Jurkat, Clone E6-1 (cell line): Measurements from ENCODE around the gene PHF1.

ENCODE experiments used
- DNase-seq: peaks from one replicate; pipeline ENCODE4 v3.0.0-alpha.2; 2011; ENCODE audit warnings: low read depth, low spot score
- H3K4me3 ChIP-seq: 2 replicates; pipeline ENCODE4 v1.5.1; 2011; ENCODE audit warnings: mild to moderate bottlenecking, low read length, control low read depth, moderate library complexity

The PHF1 gene

GRCh38 chr6:33415831-33416230 lies 5.0 kb downstream of the PHF1 start:
- H3K4me3 ChIP-seq = no peak overlapping the region

GRCh38 chr6:33416386-33417127 lies 5.7 kb downstream of the PHF1 start:
- H3K4me3 ChIP-seq = peak overlapping the region; percentile 69
- DNase-seq = no peak

More at GRCh38 chr6:33415831-33416230, 5.0 kb downstream of the PHF1 start:
- no peak for DNase-seq

- DNase-seq = no peak
- H3K4me3 ChIP-seq = peak overlapping the region; percentile 69
These were observed 6.5 kb downstream of the PHF1 start for GRCh38 chr6:33417128-33417902.

DNA sequence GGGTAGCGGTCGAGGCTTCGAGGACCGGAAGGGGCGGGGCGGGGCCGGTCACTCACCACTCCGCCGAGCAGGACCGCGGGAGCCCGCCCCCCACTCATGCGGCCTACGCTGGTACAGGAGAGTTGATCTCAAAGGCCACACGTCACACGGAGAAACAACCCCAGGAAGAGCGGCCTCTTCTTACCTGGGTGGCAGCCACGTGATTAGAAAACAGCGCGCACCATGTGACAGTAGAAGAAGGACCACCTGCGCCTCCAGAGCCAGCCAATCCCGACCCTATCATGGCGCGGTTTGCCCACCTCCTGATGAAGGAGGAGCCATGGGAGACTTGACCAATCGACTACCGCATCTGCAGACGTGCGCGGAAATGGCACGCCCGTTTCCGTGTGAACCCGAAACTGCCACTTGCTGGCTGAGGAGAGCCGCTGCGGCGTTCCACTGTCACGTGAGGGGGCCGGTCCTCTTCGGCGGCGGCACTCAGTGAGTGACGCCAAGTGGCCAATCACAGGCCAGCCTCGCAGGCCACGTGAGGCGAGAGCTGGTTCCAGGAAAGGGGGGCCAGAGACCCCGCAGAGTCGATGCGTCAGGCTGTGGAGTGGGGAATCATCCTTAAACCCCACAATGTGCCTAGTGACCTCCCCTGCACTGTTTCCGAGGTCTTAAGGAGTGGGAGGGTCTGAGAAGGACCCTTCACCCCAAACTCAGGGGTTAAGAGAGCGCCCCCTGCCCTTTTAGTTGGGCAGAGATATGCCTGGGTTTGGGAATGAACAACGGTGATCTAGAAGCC lies 7.3 kb downstream of the PHF1 start, which contains the start of gene CUTA:
CUTA (minus strand) TSS at position 205 of the 787 bp plus-strand sequence; CDS start at position 98, 107 bp downstream.
- DNase-seq = peak; percentile 100
- H3K4me3 ChIP-seq = peak within 1 kb of the TSS; percentile 69

DNA sequence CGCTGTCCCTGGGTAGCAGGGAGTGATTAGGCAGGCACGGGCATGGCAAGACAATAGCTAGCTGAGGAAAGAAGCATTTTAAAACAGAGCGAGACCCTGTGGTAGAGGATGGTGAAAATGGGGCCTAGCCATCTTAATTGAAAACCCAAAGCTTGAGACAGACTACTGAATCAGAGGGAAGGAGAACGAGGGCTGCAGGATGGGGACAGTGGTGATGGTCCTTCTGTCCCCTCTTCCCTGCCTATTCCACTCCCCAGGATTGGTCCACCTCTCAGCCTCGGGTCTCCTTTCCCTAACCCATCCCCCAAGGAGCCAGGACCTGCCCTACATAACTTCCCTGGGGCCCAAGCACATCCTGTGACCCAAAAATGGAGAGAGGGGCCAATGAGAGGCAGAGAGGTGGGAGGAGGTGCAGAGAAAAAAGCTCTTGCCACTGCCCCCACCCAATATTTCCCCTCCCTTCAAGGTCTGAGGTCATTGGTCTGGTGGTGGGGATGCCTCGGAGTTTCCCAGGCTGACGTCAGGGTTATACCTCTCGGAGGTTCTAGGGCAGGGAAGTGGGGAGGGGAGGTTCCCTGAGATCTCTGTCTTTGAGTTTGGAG lies 8.0 kb downstream of the PHF1 start:
- DNase-seq = no peak

DNA sequence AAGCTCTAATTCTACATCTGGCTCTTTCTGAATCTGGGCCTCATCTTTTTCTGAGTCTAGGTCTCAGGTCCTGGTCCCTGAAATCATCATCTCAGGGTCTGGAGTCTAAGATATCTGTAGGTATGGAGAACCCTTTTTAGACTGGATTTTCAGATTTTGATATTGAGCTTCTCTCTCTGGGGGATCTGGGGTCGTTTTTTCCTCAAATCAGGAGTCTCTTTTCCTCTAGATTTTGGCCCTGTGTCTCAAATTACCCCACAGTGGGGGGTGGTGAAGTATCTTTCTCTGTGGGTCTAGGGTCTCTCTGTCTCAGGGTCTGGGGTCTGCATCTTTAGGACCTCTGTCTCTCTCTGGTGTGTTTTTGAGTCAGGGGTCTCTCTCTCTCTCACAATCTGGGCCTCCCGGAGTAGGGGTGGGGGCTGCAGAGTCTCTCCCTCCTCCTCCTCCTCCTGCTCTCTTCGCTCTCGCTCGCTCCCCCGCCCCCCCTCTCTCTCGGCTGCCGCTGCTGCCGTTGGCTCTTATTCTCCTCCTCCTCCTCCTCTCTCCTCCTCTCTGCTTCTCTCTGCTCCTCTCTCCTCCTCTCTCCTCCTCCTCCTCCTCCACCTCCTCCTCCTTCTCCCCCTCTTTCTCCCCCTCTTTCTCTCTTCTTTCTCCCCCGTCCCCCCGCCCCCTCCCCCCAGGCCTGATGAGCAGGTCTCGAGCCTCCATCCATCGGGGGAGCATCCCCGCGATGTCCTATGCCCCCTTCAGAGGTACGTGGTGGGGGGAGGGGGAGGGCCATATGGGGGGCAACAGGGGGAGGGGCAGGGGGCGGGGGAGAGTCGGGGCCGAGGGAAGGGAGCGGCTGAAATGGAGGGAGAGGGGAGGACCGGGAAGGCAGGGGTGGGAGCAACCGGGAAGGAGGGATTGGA lies 9.0 kb downstream of the PHF1 start, which contains the start of gene SYNGAP1:
SYNGAP1 (plus strand) TSS at position 486 of the 911 bp plus-strand sequence; CDS start at position 686, 200 bp downstream.
- H3K4me3 ChIP-seq = peak within 1 kb of the TSS; percentile 67
- peak; percentile 51 for DNase-seq

More for the DNA sequence above, 8.0 kb downstream of the PHF1 start:
- peak overlapping the region; percentile 67 for H3K4me3 ChIP-seq

GRCh38 chr6:33420491-33421343 lies 9.9 kb downstream of the PHF1 start:
- peak overlapping the region; percentile 28 for H3K4me3 ChIP-seq

DNA sequence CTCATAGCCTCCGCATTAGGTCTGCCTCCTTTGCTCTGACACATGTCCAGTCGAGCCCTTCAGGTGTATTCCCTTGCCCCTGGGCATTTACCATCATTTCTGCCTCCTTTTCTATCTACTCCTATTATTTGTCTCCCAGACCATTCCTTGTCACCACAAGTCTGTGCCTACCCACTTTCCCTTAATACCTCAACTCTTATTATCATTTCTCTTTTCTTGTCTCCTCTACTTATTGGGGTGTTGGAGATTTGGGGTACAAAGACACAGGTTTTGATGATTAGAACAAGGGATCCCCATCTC lies 10.5 kb downstream of the PHF1 start:
- no peak overlapping the region for H3K4me3 ChIP-seq
- no peak for DNase-seq

More at GRCh38 chr6:33420491-33421343, 9.9 kb downstream of the PHF1 start:
- DNase-seq = peak; percentile 56

DNA sequence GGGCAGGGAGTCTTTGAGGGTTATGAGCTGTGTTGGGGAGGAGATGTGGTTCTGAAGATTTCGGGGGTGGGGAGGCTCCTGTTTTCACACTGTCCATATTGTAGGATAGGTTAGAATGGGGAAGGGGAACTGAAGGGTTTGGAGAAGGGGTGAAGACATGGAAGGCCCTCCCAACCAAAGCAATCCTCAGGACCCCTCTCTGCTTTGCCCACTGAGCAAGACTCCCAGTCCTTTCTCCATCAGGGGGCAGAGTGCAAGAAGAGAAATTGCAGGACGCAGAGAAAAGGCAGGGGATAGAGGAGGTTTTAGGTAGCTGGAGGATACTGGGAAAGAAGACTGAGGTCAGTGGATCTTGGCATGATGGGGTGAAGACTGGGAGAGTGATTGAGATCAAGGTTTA lies 13.0 kb downstream of the PHF1 start:
- no peak for DNase-seq
- H3K4me3 ChIP-seq = no peak overlapping the region

DNA sequence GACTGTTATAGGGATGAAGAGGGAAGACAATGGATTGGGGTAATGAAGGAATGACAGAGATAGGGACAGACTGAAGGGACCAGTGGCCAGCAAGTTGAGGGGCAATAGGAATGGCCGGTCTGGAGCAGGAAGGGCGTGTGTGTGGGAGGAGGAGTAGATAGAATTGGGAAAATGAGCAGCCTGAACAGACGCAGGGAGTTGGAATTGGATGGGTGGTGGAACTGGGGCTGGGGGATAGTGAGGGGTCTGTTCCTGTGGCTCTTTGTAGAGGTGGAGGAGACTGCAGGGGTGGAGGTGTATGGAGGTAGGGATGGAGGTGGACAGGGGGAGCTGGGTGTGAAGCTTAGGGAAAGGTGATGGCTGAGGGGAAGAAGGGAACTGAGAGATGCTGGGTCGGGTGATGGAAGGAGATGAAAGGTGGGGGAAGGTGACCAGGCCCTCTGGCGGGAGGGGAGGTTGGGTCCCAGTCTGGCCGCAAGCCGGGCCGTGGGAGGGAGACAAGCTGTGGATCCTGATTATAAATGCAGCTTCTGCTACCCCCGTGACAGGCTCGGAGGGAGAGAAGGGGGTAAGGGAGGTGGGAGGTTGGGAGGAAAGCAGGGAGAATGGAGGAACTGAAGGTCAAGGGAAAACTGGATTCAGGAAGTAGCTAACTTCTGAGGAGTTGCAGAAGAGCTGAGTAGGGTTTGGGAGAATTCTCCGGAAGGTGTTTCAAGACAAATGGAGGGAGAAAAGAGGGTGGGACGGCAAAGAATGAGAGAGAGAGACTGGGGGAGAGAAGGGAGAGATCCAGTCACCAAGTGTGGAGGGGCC lies 14.2 kb downstream of the PHF1 start:
- DNase-seq = no peak
- peak overlapping the region; percentile 66 for H3K4me3 ChIP-seq

- peak; percentile 77 for DNase-seq
- H3K4me3 ChIP-seq = peak overlapping the region; percentile 66
These were observed 15.1 kb downstream of the PHF1 start for GRCh38 chr6:33425668-33426577.

- H3K4me3 ChIP-seq = peak overlapping the region; percentile 66
- peak; percentile 61 for DNase-seq
These were observed 16.0 kb downstream of the PHF1 start for GRCh38 chr6:33426590-33427511.

GRCh38 chr6:33427585-33428223 lies 16.9 kb downstream of the PHF1 start:
- peak overlapping the region; percentile 63 for H3K4me3 ChIP-seq
- no peak for DNase-seq
